GM19099 (cell line): ENCODE results near the gene FBXO30.

ENCODE experiments used
- POLR2A ChIP-seq: IDR thresholded peaks from 3 replicates; pipeline ENCODE4 v1.6.1; 2011; ENCODE audit warnings: low read depth; ENCODE audit not compliant: insufficient read length; ENCODE audit errors: extremely low read depth

FBXO30 gene, protein sequence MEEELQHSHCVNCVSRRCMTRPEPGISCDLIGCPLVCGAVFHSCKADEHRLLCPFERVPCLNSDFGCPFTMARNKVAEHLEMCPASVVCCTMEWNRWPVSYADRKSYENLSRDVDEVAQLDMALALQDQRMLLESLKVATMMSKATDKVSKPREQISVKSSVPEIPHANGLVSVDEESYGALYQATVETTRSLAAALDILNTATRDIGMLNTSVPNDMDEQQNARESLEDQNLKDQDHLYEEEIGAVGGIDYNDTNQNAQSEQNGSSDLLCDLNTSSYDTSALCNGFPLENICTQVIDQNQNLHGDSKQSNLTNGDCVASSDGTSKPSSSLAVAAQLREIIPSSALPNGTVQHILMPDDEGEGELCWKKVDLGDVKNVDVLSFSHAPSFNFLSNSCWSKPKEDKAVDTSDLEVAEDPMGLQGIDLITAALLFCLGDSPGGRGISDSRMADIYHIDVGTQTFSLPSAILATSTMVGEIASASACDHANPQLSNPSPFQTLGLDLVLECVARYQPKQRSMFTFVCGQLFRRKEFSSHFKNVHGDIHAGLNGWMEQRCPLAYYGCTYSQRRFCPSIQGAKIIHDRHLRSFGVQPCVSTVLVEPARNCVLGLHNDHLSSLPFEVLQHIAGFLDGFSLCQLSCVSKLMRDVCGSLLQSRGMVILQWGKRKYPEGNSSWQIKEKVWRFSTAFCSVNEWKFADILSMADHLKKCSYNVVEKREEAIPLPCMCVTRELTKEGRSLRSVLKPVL

GRCh38 chr6:145814501-145815308, at the start of gene FBXO30:
TSS of gene FBXO30 (minus strand) at chr6:145814795. CDS start at chr6:145806405, 8,390 bp downstream.
- TF ChIP-seq POLR2A: peak; percentile 86

GRCh38 chr6:145863988-145864616, 49.5 kb upstream of the FBXO30 start:
- no peak for TF ChIP-seq POLR2A

DNA sequence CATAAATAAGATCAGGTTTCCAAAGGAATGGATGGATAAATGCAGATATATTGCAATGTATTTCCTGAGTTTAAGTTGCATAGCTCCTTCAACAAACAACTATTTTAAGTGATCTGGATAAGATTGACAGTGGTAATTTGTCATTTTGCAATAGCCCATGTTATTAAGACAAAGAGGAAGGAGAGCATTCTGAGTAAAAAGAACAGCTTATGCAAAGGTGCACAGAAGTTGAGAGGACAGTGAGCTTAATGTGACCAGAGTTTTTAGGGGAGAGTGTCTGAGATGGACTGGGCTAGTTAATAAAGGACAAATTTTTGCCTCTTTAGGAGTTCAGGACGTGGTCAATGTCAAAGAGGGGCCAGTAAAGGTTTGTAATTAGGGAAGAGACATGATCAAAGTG, 48.8 kb upstream of the FBXO30 start:
- TF ChIP-seq POLR2A: no peak

DNA sequence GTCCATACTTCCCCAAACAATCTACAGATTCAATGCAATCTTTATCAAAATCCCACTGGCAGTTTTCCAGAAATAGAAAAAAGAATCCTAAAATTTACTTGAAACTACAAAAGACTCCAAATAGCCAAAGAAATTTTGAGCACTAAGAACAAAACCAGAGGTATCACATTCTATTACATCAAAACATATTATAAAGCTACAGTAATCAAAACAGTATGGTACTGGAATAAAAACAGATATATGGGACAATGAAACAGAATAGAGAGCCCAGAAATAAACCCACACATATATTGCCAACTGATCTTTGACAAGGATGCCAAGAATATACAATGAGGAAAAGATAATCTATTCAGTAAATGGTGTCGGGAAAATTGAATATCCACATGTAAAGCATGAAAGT, 46.0 kb upstream of the FBXO30 start:
- TF ChIP-seq POLR2A: no peak

GRCh38 chr6:145850671-145851070, 36.1 kb upstream of the FBXO30 start:
- TF ChIP-seq POLR2A: no peak

- no peak for TF ChIP-seq POLR2A
These were observed 33.9 kb upstream of the FBXO30 start for GRCh38 chr6:145848541-145848940.

DNA sequence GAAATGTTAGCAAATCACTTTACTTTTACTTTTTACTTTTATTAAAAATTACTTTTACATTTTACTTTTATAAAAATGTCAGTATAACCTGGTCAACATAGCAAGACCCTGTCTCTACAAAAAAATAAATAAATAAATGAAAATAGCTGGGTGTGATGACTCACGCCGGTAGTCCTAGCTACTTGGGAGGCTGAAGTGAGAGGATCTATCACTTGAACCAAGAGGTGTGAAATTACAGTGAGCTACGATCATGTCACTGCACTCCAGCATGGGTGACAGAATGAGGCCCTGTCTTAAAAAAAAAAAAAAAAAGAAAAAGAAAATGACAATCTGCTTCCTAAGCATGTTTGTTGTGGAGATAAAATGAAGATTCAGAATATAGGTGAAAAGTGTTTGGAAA, 31.0 kb upstream of the FBXO30 start:
- no peak for TF ChIP-seq POLR2A

DNA sequence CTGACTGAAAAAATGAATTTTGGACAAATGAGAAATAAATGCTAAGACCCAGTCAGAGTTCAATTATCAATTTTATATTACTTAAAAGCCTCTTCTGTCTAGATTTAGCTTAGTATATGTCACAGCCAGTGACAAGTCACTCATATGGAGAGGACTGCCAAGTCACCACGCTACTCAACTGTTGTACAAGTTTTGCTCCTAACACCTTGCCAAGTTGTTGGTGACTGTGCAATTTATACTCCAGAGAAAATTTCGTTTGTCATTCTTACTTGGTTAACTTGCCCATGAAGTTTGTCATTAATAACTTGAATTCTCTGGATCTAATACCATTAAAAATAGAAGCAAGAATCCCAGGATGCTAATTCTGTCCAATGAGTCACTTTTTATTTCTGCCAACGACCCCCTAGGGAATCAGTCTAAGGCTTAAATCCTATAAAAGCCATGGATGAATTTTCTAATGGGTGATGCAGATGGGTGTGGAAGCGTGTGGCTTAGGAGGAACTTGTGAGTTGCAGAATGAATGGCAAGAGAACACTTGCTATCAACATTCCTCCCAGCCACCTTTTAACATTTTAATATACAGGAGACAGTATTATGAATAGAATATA, 30.4 kb upstream of the FBXO30 start:
- TF ChIP-seq POLR2A: no peak

GRCh38 chr6:145842693-145843546, 28.3 kb upstream of the FBXO30 start:
- no peak for TF ChIP-seq POLR2A

DNA sequence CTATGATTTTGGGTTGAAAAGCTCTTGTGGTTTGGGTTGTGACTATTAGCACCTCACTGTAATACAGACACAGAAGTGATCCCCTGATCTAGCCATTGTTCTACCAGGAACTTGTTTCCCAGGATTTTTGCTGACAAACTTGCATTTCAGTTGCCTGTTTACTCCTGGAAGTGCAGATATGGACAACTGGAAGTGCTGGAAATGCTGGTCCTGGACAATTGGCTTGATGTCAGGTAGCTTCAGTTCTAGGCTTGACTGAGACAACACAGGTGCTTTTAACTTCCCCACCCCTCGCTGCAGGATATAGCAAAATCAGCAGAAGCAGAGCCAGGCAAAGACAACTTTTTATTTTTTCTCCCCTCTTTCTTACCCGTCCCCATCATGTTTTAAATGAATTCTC, 27.1 kb upstream of the FBXO30 start:
- TF ChIP-seq POLR2A: no peak

DNA sequence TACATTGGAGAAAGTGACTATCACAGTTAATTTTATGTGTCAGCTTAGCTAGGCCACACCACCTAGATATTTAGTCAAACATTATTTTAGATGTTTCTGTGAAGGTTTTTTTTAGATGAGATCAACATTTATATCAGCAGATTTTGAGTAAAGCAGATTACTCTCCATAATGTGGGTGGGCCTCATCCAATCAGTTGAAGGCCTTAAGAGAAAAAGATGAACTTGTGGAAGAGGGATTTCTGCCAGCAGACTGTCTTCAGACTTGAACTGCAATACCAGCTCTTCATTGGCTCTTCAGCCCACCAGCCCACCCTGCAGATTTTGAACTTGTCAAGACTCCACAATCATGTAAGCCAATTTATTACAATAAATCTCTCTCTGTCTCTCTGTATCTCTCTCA, 25.1 kb upstream of the FBXO30 start:
- TF ChIP-seq POLR2A: no peak

GRCh38 chr6:145838305-145838704, 23.7 kb upstream of the FBXO30 start:
- no peak for TF ChIP-seq POLR2A

DNA sequence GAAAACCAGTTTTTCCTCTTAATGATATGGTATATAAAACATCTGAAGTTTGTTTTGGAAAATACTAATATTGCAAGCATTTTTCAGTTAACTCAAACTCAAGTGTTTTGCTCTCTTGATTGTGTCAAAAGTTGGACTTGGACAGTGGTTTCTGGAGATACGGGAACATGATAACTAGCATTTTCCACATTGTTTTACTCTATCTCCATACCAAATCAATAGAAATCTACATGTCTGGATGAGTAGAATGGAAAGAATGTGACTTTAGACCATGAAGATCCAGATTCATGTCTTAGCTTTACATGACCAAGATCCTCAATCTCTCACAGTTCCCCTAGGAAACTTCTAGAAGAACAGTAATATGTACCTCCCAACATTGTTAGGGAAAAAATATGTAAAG, 22.2 kb upstream of the FBXO30 start:
- TF ChIP-seq POLR2A: no peak

DNA sequence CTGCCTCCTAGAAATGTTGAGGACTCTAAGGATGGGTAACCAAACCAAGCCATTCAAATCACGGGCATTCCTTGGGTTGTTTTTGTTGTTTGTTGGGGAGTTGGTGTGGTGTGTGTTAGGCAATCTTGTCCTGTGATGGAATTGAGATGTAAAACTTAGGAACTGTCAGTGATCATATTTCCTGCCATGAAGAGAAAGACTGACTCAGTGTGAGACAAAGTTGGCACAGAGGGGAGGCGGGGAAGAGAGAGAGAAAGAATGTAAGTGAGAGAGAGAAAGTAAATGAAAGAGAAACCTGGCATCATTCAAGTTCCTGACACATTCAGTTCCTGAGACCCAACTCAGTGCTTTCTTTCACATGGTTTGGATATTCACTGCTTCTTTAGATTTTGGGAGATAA, 21.6 kb upstream of the FBXO30 start:
- no peak for TF ChIP-seq POLR2A
